Right cardiac atrium (tissue), 5 donors: ENCODE data around the gene TCN2. TPM values are rescaled to one million over a fixed set of nuclear protein-coding genes. Genes with fewer than 3 reads are reported as not detected.
A peak's percentile ranks its signal among the peaks of the same experiment; 100 is the strongest.
"Not testable (repeated sequence)": the region's sequence is repeated elsewhere in the genome, so short reads cannot be mapped to it uniquely, and the experiment has no call there.

Experiments
- ATAC-seq, 2 donors: fragments of 200-7000 bp; cut with Tn5 transposase; one replicate each; pipeline versions ENCODE4 v1.8.0 to v1.9.1; 2020; ENCODE audit warnings: moderate library complexity in 2 of 2, mild to moderate bottlenecking in 1 of 2
- DNase-seq, 3 donors: peaks; one replicate each; pipeline ENCODE4 v3.0.0-alpha.2; 2020
- H3K27ac ChIP-seq: one replicate; pipeline ENCODE4 v1.5.1; 2013; ENCODE audit warnings: mild to moderate bottlenecking, low read length, control low read depth, moderate library complexity
- H3K27me3 ChIP-seq: one replicate; pipeline ENCODE4 v1.6.1; 2013; ENCODE audit not compliant: control insufficient read depth, insufficient read depth
- H3K4me1 ChIP-seq: one replicate; pipeline ENCODE4 v1.6.1; 2013; ENCODE audit warnings: low read length; ENCODE audit not compliant: control insufficient read depth, insufficient read depth
- H3K4me3 ChIP-seq: one replicate; pipeline ENCODE4 v1.5.1; 2013; ENCODE audit warnings: low read length, control low read depth
- H3K9me3 ChIP-seq: one replicate; pipeline ENCODE4 v1.6.1; 2013; ENCODE audit warnings: low read length; ENCODE audit not compliant: control insufficient read depth
- WGBS: extraction: QIAGEN DNeasy Blood & Tissue Kit; methylation state at CpG from one replicate; pipeline ENCODE4 v1.1.7; 2013; 5-methylcytosine and 5-hydroxymethylcytosine counted together
- intact Hi-C, 4 donors: fragments of 100-400 bp; cut with DNase I; formaldehyde crosslinking; loops; one replicate each; pipeline versions ENCODE4 v1.11.0 to v1.14.0; 2022 to 2023
- long read RNA-seq, 4 donors: library from polyadenylated mRNA; unstranded; transcript quantifications; one replicate each; pipeline ENCODE4 v2.0.0, GENCODE V29; 2020 to 2021
- polyA plus RNA-seq: library from polyadenylated mRNA; stranded (reverse); fragments of 200-250 nt; gene quantifications from one replicate; pipeline ENCODE4 v1.2.3, GENCODE V29; 2013
- total RNA-seq, 4 donors: library from RNA; stranded (reverse); fragmentation: NEBNext Ultra II Directional; extraction: Animal tissue kit (Norgen Biotek cat#: 25700); gene quantifications; one replicate each; pipeline ENCODE4 v1.2.1, GENCODE V29; 2021
- donor health status: healthy with polysubstance abuse.
- donor health status: DM: no; HTN: yes; CAD: no.
- donor health status: DM: no; HTN: no; CAD: no.
- donor health status: DM: no; HTN: yes; CAD: no; lungs with severe emphysema.
- donor health status: DM: yes; HTN: yes; CAD: no.

TCN2 gene
- total RNA-seq = 10 to 100 TPM; 10.9 to 33.4 (median 25.5) TPM
- polyA plus RNA-seq = 14.3 TPM
- long read RNA-seq, donor 1, transcript TCN2-201 (9 exons, 2,535 nt) = major isoform, 32 of 50 reads
- long read RNA-seq, donor 1, partial matches to known transcripts = 11 of 50 reads
- long read RNA-seq, donor 1, other reads (novel, unspliced or antisense) = 5 of 50 reads
- long read RNA-seq, donor 2, transcript TCN2-201 (9 exons, 2,535 nt) = major isoform, 9 of 9 reads
- long read RNA-seq, donor 2, partial matches to known transcripts = 0 of 9 reads
- long read RNA-seq, donor 2, other reads (novel, unspliced or antisense) = 0 of 9 reads
- long read RNA-seq, donor 3, transcript TCN2-201 (9 exons, 2,535 nt) = major isoform, 82 of 100 reads
- long read RNA-seq, donor 3, partial matches to known transcripts = 9 of 100 reads
- long read RNA-seq, donor 3, other reads (novel, unspliced or antisense) = 6 of 100 reads
- long read RNA-seq, donor 4, transcript TCN2-201 (9 exons, 2,535 nt) = major isoform, 25 of 30 reads
- long read RNA-seq, donor 4, partial matches to known transcripts = 3 of 30 reads
- long read RNA-seq, donor 4, other reads (novel, unspliced or antisense) = 1 of 30 reads

DNA sequence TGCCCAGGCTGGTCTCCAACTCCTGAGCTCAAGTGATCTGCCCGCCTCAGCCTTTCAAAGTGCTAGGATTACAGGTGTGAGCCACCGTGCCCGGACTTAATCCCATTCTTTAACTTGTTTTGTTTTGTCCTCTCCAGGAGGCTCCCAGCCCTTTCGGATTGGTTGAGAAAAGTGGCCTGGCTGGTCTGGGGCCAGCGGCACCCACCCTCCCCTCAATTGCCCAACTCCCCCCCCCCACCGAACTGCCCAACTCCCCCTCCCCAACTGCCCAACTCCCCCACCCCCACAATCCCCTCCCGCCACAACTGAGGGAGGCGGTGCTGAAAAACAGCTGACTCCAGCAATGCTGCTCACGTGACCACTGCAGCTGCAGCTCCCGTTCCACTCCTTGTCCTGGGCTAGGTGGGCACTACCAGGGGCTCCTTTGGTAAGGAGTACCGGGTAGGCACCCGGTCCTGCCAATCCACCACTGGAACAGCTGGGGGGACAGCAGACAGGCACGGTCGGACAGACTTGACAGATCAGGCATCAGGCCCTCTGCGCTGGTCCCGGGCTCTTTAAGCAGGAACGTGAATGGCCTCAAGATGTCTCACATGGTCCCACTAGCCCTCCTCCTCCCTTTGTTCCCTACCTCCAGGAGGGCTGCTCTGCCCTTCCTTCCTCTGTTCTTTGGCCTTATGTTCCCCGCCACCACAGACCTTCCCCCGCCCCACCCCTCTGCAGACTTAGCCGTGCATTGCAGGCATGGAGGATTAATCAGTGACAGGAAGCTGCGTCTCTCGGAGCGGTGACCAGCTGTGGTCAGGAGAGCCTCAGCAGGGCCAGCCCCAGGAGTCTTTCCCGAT is at the start of gene TCN2:
Gene TCN2, plus strand, starts transcription at position 720 of the 845 bp plus-strand sequence. CDS start 158 bp downstream, outside the sequence.
- H3K9me3 ChIP-seq = no peaks in the 10 kb centered on the region
- ATAC-seq = peak; percentile 84 to 93
- no peaks in the 10 kb centered on the region for H3K4me1 ChIP-seq
- H3K4me3 ChIP-seq = peak within 1 kb of the TSS; percentile 90
- WGBS = under 1% methylated on average over 24 of the region's 24 CpGs
- peak; percentile 79 to 86 (median 82) for DNase-seq
- H3K27ac ChIP-seq = peak within 1 kb of the TSS; percentile 91
- H3K27me3 ChIP-seq = no peaks in the 10 kb centered on the region
- intact Hi-C loops = no loop called here

DNA sequence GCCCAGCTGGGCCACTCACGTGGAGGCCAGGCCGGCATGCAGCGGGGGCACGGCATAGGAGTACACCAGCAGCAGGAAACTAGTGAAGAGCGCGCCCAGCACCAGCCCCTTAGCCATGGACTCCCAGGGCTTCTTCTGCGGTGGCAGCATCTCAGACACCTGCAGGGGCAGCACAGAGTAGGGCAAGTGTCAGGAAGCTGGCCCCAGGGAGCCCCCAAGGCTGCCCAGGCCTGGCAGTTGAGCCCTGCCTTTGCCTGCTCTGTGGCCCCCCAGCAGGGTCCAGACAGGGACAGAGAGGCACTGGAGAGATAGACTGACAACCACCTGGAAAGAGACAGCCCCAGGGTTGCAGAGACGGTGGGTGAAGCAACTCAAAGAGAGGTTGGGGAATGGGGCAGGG is 49.7 kb upstream of the TCN2 start:
- 77% methylated on average over 8 of the region's 8 CpGs for WGBS
- intact Hi-C loops = no loop called here
- Histone ChIP-seq H3K4me1 (no peaks in the 10 kb centered on the region), H3K9me3 (no peaks in the 10 kb centered on the region), H3K27me3 (no peaks in the 10 kb centered on the region), H3K4me3 (no peak overlapping the region), H3K27ac (no peak overlapping the region)
- DNase-seq (no peak), ATAC-seq (no peak)

DNA sequence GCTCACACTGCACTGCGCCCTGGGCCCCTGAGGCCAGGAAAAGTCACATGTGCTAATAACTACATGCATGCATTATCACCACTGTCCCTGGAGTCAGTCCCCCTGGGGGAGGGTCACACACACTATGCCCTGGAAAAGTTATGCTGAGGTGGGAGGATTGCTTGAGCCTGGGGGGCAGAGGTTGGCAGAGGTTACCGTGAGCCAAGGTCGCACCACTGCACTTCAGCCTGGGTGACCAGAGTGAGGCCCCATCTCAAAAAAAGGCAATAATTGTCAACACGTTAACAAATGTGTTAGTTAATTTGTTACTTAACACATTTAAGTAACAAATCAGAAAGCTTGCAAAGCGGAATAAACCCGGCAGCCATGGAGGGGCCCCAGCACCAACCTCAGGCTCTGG is 47.1 kb upstream of the TCN2 start:
- no peaks in the 10 kb centered on the region for H3K27me3 ChIP-seq
- no peaks in the 10 kb centered on the region for H3K9me3 ChIP-seq
- no peak overlapping the region for H3K4me3 ChIP-seq
- DNase-seq (no peak), ATAC-seq (no peak)
- intact Hi-C loops = no loop called here
- 75% methylated on average over 6 of the region's 6 CpGs for WGBS
- H3K27ac ChIP-seq = no peak overlapping the region
- no peaks in the 10 kb centered on the region for H3K4me1 ChIP-seq

DNA sequence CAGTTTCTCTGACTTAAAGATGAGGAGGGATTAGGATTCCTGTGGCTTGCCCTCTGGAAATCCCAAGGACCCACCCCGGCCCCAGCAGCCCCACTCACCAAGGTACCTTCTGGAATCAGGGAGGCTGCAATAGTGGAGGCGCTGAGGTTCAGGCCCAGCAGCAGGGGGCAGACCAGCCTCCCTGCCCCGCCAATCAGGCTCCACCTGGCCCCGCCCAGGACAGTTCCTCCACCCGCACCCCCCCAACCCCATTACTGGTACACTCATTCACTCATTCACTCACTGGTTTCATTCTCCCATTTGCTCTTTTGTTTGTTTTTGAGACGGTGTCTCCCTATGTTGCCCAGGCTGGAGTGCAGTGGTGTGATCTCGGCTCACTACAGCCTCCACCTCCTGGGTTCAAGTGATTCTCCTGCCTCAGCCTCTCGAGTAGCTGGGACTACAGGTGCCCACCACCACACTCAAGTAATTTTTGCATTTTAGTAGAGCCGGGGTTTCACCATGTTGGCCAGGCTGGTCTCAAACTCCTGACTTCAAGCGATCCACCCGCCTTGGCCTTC is 46.3 kb upstream of the TCN2 start:
- H3K9me3 ChIP-seq, DNase-seq, intact Hi-C loops, ATAC-seq, H3K27me3 ChIP-seq, H3K27ac ChIP-seq, H3K4me1 ChIP-seq, H3K4me3 ChIP-seq: not testable (repeated sequence)
- 85% methylated on average over 11 of the region's 11 CpGs for WGBS

DNA sequence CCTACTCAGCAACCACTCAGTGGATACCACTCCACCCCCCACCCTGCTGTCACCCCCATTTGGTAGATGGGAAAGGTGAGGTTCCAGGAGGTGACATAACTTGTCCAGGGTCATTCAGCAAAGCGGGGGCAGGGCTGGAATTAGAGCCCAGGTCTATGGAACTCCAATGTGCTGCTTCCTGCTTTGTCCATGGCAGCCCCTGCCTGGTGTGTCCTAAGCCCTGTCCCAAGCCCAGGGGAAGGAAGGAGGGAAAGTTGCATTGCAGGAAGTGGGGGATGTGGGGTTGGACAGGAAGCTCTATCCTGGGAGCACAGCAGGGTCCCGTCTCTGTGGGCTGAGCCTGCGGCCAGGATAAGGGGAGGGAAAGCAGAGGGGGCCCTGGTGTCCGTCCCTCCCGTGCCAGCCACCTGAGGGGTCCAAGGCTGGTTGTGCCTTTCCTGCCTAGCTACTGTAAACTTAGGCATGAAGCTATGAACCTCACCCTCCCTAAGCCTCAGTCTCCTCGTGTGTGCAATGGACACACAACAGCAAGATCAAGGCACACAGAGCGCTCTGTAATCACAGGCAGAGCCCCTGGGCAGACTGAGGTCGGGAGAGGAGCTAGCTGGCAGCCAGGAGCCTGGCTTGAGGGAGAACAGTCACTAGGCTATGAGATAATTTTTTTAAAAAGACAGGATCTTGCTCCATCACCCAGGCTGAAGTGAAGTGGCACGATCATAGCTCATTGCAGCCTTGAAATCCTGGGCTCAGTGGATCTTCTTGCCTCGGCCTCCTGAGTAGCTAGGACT is 45.4 kb upstream of the TCN2 start:
- intact Hi-C loops = no loop called here
- Histone ChIP-seq H3K27me3 (no peaks in the 10 kb centered on the region), H3K4me3 (no peak overlapping the region), H3K9me3 (no peaks in the 10 kb centered on the region), H3K4me1 (no peaks in the 10 kb centered on the region), H3K27ac (no peak overlapping the region)
- no peak for ATAC-seq
- no peak for DNase-seq
- WGBS = 56% methylated on average over 10 of the region's 10 CpGs

DNA sequence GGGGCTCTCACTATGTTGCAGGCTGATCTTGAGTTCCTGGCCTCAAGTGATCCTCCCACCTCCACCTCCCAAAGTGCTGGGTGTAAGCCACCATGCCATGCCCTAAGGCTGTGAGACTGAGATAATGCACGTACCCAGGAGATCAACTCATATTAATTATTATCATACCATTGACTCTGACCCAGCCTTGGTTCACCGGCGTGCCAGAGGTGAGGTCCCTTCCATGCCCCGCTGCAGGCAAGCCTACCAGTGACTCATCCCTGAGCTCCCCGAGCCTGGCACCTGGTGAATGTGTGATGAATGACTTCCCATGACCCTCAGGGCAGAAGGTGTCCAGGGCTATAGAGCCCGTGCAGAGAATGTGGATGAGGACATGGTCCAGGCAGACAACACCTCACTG is 44.6 kb upstream of the TCN2 start:
- Histone ChIP-seq H3K27ac (no peak overlapping the region), H3K9me3 (no peaks in the 10 kb centered on the region), H3K4me3 (no peak overlapping the region), H3K27me3 (no peaks in the 10 kb centered on the region), H3K4me1 (no peaks in the 10 kb centered on the region)
- 73% methylated on average over 6 of the region's 6 CpGs for WGBS
- DNase-seq = no peak
- ATAC-seq = no peak
- intact Hi-C loops = no loop called here

DNA sequence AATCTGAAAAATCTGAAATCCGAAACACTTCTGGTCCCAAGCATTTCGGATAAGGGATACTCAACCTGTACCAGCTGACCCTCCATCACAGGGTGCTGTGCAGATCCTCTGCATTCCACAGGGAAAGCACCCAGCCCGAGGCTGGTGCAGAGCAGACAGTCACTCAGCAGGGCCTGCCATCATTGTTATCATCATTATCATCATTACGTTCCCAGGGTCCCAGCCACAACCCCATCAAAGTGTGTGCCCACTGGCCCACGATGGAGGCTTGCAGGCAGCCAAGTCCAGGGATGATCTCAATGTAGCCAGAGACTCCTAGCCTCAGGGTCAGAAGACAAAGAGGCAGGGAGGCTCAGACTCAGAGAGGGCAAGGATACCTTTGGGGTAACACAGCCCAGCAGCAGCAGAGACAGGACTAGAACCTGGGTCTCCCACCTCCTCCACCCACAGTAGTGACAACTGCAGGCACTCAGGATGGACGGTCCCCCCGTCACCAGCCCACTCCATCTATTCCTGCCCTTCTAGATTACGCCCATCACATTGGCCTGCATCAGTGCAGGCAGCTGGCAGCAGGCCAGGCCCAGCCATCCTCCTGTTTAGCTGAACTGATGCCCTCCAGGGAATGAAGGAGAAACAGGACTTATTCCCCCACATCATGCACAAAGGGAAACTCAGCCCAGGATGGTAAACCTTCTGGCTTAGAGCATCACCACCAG is 42.8 kb upstream of the TCN2 start:
- DNase-seq = no peak
- no peaks in the 10 kb centered on the region for H3K27me3 ChIP-seq
- 54% methylated on average over 8 of the region's 8 CpGs for WGBS
- intact Hi-C loops = no loop called here
- no peaks in the 10 kb centered on the region for H3K4me1 ChIP-seq
- no peak overlapping the region for H3K27ac ChIP-seq
- no peak for ATAC-seq
- H3K9me3 ChIP-seq = no peaks in the 10 kb centered on the region
- H3K4me3 ChIP-seq = no peak overlapping the region

DNA sequence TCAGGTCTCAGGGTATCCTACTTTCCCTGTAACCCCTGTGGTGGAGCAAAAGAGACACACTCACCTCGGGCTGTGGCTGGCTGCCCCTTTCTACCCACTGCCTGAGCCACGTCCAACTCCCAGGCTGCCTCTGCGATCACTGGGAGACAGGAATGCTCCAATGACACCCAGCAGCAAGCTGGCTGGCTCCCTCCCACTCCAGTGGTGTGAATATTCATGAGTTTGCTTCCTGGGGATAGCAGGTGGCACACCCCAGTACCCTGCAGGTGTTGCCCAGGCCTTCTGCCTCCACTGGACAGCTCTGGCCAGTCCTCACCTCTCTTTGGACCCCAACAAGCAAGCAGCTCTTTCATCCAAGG is 42.2 kb upstream of the TCN2 start:
- Histone ChIP-seq H3K27me3 (no peaks in the 10 kb centered on the region), H3K9me3 (no peaks in the 10 kb centered on the region), H3K4me3 (no peak overlapping the region), H3K27ac (no peak overlapping the region), H3K4me1 (no peaks in the 10 kb centered on the region)
- WGBS = 26% methylated on average over 3 of the region's 3 CpGs
- DNase-seq (no peak), ATAC-seq (no peak)
- intact Hi-C loops = no loop called here

DNA sequence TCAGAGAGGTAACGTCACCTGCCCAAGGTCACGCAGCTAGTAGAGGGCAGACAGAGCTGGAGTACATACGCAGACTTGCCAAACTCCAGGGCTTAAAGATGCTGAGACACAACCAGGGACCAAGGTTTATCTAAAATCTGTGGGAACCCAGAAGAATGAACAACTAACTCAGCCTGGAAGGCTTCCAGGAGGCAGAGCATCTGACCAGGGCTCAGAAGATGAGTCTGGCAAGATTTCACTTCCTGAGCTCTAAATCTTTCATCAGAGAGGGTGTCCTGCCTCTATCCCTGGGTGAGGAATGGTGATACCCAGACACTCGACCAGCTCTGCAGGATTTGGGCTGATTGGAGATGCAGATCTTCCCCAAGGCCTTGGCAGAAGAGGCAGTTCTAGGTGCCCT is 41.6 kb upstream of the TCN2 start:
- H3K4me3 ChIP-seq = no peak overlapping the region
- intact Hi-C loops = no loop called here
- H3K27me3 ChIP-seq = no peaks in the 10 kb centered on the region
- H3K4me1 ChIP-seq = no peaks in the 10 kb centered on the region
- no peak for DNase-seq
- H3K27ac ChIP-seq = no peak overlapping the region
- H3K9me3 ChIP-seq = no peaks in the 10 kb centered on the region
- ATAC-seq = no peak
- 75% methylated on average over 4 of the region's 4 CpGs for WGBS

DNA sequence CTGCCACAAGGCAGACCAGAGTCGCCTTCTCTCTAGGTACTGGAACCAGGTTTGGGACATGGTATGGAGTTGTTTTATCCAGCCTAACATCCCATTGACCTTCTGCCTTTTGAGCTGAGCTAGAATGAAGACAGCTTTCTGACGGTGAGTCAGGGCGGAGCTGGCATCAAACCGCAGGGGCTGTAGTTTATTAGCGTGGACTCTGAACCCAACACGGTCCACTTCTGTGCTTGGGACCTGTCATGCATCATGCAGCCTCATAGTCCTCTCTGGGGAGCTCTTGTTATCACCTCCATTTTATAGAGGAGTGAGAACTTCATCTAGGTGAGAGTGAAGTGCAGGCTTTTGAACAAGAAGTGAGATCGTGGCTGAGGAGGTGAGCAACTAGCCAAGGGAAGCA is 40.8 kb upstream of the TCN2 start:
- Histone ChIP-seq H3K27me3 (no peaks in the 10 kb centered on the region), H3K4me1 (no peaks in the 10 kb centered on the region), H3K4me3 (no peak overlapping the region), H3K9me3 (no peaks in the 10 kb centered on the region), H3K27ac (no peak overlapping the region)
- no peak for DNase-seq
- ATAC-seq = no peak
- WGBS = 72% methylated on average over 7 of the region's 7 CpGs
- intact Hi-C loops = no loop called here
